ENCODE measurements around the gene FANCD2. TPM values are rescaled to one million over a fixed set of nuclear protein-coding genes. Genes with fewer than 3 reads are reported as not detected.
"Not testable (repeated sequence)": the region's sequence is repeated elsewhere in the genome, so short reads cannot be mapped to it uniquely, and the experiment has no call there.

FANCD2 gene
- total RNA-seq, 1 donor from 2014 or later = 12.7 TPM

DNA sequence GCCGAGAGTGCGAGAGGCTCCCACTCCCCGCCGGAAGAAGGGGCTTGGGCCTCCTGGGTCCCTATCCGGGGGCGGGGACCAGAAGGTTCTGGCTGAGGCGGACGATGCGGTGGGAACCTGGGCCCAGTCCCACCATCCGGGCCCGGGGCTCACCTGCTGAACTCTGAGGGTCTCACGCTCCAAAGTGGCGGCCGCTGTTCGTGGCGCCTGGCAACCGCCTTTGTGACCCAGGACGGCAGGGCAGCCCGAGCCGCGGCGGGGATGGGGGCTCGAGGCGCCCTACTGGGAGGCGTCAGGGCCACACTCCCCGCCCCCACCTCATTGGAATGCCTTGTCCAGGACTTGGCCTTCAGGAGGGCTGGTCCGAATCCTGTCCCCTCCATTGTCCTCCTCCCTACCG, 81.9 kb downstream of the FANCD2 start, which contains the start of gene FANCD2OS:
FANCD2OS (minus strand) TSS at position 165 of the 400 bp plus-strand sequence. CDS start 3,481 bp downstream, outside the sequence.
- no peak for DNase-seq

DNA sequence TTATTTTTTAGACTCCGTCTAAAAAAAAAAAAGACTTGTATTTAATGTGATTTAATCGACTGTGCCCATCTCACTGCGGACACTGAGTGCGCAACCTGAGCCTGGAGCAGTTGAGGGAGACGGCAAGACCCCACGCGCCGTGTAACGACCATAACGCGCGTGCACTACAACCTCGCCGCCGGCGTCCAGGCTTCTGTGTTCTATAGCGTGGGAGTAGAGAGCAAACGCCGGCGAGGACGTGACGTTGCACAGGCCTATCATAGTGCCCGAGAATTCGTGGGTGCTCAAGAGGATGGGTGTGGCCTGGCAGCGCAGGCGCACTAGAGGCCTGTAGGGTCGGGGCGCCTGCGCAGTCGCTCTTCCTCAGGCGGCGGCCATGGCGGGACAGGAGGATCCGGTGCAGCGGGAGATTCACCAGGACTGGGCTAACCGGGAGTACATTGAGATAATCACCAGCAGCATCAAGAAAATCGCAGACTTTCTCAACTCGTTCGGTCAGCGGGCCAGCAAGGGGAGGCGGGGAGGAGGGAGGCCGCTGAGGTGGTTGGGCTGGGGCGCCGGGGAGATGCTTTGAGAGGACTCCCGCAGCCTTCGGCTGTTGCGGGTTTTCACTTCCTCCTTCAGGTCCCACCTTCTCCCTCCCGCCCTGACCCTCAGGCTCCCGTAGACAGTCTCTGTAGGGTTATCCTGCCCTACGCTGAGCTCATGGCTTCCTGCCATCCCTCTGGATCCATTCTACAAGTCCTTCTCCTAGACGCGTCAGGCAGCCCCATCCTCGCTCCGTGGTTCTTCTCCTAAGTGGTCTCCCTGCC, 89.3 kb downstream of the FANCD2 start, which contains the start of gene BRK1:
BRK1 (plus strand) TSS at position 350 of the 812 bp plus-strand sequence; CDS start at position 377, 27 bp downstream.
- DNase-seq = peak; percentile 98

- DNase-seq = no peak
These were observed 89.9 kb downstream of the FANCD2 start for GRCh38 chr3:10116138-10116460.

- DNase-seq = no peak
These were observed 90.7 kb downstream of the FANCD2 start for GRCh38 chr3:10116928-10117327.

DNA sequence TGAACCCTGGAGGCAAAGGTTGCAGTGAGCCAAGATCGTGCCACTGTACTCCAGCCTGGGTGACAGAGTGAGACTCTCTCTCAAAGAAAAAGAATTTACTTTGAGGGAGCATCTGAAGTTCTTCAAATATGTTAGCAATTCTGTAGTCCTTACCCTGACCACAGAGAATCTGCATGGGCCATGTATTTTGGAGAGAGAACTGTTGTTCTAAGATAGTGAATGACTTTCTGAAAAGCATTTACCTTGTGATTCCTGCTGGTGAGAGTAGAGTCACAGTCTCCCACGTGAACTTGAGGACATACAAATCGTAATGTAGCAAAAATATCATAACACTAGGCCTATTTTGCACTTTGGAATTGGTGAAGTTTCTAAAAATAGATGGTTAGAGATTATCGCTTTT, 93.1 kb downstream of the FANCD2 start:
- no peak for DNase-seq

DNA sequence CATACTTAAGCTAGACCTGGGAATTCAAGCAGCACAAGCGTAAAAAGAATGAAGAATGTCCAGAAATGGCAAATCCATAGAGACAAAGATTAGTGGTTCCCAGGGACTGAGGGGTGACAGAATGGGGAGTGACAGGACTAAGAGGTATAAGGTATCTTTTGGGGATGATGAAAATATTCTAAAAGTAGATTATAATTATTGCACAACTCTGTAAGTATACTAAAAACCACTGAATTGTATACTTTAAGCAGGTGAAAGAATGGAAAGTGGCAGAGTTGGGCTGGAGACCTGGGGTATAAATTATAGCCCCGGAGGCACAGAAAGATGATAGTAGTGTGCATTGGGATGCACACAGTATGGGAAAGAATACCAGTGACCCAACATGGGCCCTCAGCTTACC, 94.8 kb downstream of the FANCD2 start:
- no peak for DNase-seq

DNA sequence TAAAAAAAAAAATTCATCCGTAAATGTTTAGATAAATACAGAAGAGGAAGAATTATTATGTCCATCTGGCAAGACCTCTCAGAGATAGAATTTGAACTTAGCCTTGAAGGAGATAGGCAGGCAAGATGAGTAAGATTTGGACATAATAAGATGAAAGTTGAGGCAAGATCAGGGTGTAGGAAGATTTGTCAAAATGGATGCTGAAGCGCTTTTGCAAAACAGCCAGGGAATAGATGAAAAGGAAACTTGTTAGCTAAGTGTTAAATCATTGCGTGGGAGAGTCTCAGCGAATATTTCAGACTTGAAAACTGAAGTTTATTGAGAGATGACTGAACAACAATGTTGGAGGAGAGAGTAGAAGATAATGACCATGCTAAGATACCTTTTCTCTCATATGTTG, 96.5 kb downstream of the FANCD2 start:
- no peak for DNase-seq

DNA sequence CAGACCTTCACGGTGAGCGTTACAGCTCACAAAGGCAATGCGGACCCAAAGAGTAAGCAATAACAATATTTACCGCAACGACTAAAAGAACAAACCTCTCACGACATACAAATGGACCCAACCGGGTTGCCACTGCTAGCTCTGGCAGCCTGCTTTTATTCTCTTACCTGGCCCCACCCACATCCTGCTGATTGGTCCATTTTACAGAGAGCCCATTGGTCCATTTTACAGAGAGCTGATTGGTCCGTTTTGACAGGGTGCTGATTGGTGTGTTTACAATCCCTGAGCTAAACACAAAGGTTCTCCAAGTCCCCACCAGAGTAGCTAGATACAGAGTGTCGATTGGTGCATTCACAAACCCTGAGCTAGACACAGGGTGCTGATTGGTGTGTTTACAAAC, 109.6 kb downstream of the FANCD2 start:
- not testable (repeated sequence) for DNase-seq

- no peak for DNase-seq
These were observed 110.3 kb downstream of the FANCD2 start for GRCh38 chr3:10136426-10137005.

- DNase-seq = no peak
These were observed 110.9 kb downstream of the FANCD2 start for GRCh38 chr3:10137178-10137577.

GRCh38 chr3:10140996-10141546, 114.8 kb downstream of the FANCD2 start:
- no peak for DNase-seq

DNA sequence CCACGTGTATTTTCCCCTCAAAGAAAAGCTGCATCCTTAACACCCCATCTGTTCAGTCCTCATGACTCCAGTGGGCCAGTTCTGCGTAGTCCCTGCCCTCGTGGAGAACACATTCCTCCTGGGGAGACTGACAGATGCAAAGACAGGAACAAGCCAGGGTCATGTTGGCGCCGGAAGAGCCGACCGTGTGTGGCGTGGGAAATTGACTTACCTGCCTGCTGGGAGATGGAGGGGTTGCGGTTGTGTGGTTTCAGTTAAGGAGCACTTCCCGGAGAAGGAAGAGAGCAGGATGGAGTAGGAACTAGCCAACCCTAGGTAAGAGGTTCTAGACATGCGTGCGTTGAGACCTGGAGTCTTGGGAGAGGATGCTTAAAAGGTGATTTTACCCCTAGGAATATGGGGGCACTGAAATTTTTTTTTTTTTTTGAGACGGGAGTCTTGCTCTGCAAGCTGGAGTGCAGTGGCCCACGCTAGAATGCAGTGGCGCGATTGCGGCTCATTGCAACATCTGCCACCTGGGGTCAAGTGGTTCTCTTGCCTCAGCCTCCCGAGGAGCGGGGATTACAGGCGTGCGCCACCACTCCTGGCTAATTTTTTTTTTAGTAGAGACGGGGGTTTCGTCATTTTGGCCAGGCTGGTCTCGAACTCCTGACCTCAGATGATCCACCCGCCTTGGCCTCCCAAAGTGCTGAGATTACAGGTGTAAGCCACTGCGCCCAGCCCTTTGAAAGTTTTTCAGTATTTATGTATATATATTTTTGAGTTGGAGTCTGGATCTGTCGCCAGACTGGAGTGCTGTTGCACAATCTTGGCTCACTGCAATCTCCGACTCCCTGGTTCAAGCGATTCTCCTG, 116.7 kb downstream of the FANCD2 start:
- no peak for DNase-seq

DNA sequence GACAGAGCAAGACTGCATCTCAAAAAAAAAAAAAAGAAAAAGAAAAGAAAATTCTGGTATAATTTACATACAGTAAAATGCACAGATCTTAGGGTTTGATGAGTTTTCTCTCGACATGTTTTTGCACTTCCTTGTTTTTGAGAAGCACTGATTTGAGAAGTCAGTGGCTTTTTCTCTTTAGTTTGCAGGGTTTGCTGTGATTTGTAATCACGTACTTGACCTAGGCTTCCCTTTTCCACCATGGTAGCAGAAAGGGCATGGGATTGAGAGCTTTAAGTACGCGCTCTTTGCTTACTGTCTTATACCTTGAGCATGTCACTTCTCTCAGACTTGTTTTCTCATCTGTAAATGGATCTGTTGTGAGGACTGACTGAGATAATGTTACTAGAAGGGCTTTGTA, 119.4 kb downstream of the FANCD2 start:
- no peak for DNase-seq

DNA sequence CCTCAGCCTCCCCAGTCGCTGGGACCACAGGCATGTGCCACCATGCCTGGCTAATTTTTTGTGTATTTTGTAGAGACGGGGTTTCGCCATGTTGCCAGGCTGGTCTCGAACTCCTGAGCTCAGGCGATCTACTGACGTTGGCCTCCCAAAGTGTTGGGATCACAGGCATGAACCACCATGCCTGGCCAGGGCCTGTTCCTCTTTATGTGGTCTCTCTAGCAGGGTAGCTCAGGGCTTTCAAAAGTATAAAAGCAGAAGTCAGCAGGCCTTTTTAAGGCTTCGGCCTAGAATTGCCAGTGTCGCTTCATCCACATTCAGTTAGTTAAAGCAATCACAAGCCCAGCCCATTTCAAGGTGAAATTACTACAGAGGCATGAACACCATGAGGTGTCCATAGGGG, 123.0 kb downstream of the FANCD2 start:
- DNase-seq = no peak

- DNase-seq = no peak
These were observed 124.8 kb downstream of the FANCD2 start for GRCh38 chr3:10150987-10151386.

Small RNA genes within 50 kb of the gene (small RNA-seq; reads per million reads assigned to genes)
- gene CYCSP10 (ENCODE audit: low replicate concordance) (not detected), gene RNU6-670P (ENCODE audit: low replicate concordance) (not detected)

Other genes with a start within 250 kb of the FANCD2 start
- 40.8 TPM for gene TADA3, start 234.0 kb upstream of the FANCD2 start, total RNA-seq
- gene ARPC4, start 233.4 kb upstream of the FANCD2 start, total RNA-seq = 77.6 TPM
- gene TTLL3, start 216.2 kb upstream of the FANCD2 start, total RNA-seq = 39.2 TPM
- gene RPUSD3, start 182.4 kb upstream of the FANCD2 start, total RNA-seq = 23.5 TPM
- gene CIDEC, start 146.2 kb upstream of the FANCD2 start, total RNA-seq = not detected
- gene JAGN1, start 135.8 kb upstream of the FANCD2 start, total RNA-seq = 24.0 TPM
- gene IL17RE, start 123.6 kb upstream of the FANCD2 start, total RNA-seq = 4.8 TPM
- gene IL17RC, start 109.3 kb upstream of the FANCD2 start, total RNA-seq = 24.4 TPM
- 33.2 TPM for gene CRELD1, start 92.6 kb upstream of the FANCD2 start, total RNA-seq
- 1.4 TPM for gene PRRT3, start 74.0 kb upstream of the FANCD2 start, total RNA-seq
- gene EMC3, start 39.6 kb upstream of the FANCD2 start, total RNA-seq = 28.5 TPM
- not detected for gene FANCD2OS, start 81.8 kb downstream of the FANCD2 start, total RNA-seq
- gene BRK1, start 89.2 kb downstream of the FANCD2 start, total RNA-seq = 107 TPM
- 44.9 TPM for gene VHL, start 115.3 kb downstream of the FANCD2 start, total RNA-seq
- gene IRAK2, start 138.5 kb downstream of the FANCD2 start, total RNA-seq = 6.3 TPM
- gene TATDN2, start 222.0 kb downstream of the FANCD2 start, total RNA-seq = 15.5 TPM

Data from tongue (tissue), 3 donors.